ENCODE measurements around the gene CGB5.
"Not testable (repeated sequence)": the region's sequence is repeated elsewhere in the genome, so short reads cannot be mapped to it uniquely, and the experiment has no call there.

CGB5 gene

GRCh38 chr19:49022116-49022515 lies 21.5 kb upstream of the CGB5 start:
- DNase-seq, result no peak

GRCh38 chr19:49024233-49024632 lies 19.4 kb upstream of the CGB5 start, which contains the start of gene CGB3:
Gene CGB3, minus strand, starts transcription at chr19:49024333. Its CDS starts 362 bp downstream, at chr19:49023971.
- DNase-seq, result not testable (repeated sequence)

GRCh38 chr19:49025088-49025487 lies 18.6 kb upstream of the CGB5 start:
- not testable (repeated sequence) for DNase-seq

GRCh38 chr19:49025599-49025998 lies 18.0 kb upstream of the CGB5 start:
- DNase-seq, result not testable (repeated sequence)

- not testable (repeated sequence) for DNase-seq
Observed at GRCh38 chr19:49028686-49029085, 15.0 kb upstream of the CGB5 start.

GRCh38 chr19:49029749-49030148 lies 13.9 kb upstream of the CGB5 start:
- not testable (repeated sequence) for DNase-seq

- not testable (repeated sequence) for DNase-seq
Observed at GRCh38 chr19:49030323-49030722, 13.3 kb upstream of the CGB5 start.

GRCh38 chr19:49031642-49032301 lies 11.9 kb upstream of the CGB5 start, which contains the start of gene CGB2:
Gene CGB2, plus strand, starts transcription at chr19:49031890. Its CDS starts 206 bp downstream, at chr19:49032096.
- DNase-seq, result peak; percentile 45

- peak; percentile 51 for DNase-seq
Observed at GRCh38 chr19:49036815-49037214, 6.8 kb upstream of the CGB5 start, which contains the start of gene CGB1. Gene CGB1, minus strand, starts transcription at chr19:49036895. Its CDS starts 184 bp downstream, at chr19:49036711.

- not testable (repeated sequence) for DNase-seq
Observed at GRCh38 chr19:49038111-49038510, 5.5 kb upstream of the CGB5 start.

- not testable (repeated sequence) for DNase-seq
Observed at GRCh38 chr19:49038557-49039276, 4.9 kb upstream of the CGB5 start.

- not testable (repeated sequence) for DNase-seq
Observed at GRCh38 chr19:49039736-49040135, 3.9 kb upstream of the CGB5 start.

GRCh38 chr19:49042177-49042576 lies 1.5 kb upstream of the CGB5 start:
- no peak for DNase-seq

- not testable (repeated sequence) for DNase-seq
Observed at GRCh38 chr19:49042666-49043065, 982 bp upstream of the CGB5 start.

- DNase-seq, result not testable (repeated sequence)
Observed at GRCh38 chr19:49049011-49049410, 5.4 kb downstream of the CGB5 start, which contains the start of gene CGB8. Gene CGB8, minus strand, starts transcription at chr19:49049111. Its CDS starts 372 bp downstream, at chr19:49048739.

- not testable (repeated sequence) for DNase-seq
Observed at GRCh38 chr19:49049834-49050233, 6.2 kb downstream of the CGB5 start.

- not testable (repeated sequence) for DNase-seq
Observed at GRCh38 chr19:49050376-49051033, 6.9 kb downstream of the CGB5 start.

- peak; percentile 30 for DNase-seq
Observed at GRCh38 chr19:49056101-49056901, 12.7 kb downstream of the CGB5 start.

GRCh38 chr19:49056902-49057596 lies 13.4 kb downstream of the CGB5 start:
- DNase-seq, result not testable (repeated sequence)

GRCh38 chr19:49057636-49058234 lies 14.1 kb downstream of the CGB5 start, which contains the start of gene CGB7:
Gene CGB7, minus strand, starts transcription at chr19:49057749. Its CDS starts 2,374 bp downstream, at chr19:49055375.
- DNase-seq, result peak; percentile 39

- no peak for DNase-seq
Observed at GRCh38 chr19:49058562-49058961, 14.9 kb downstream of the CGB5 start.
